Anterior cingulate cortex (tissue), 58 donors: ENCODE measurements around the gene LAMA2.

Experiments
- DNase-seq, 58 donors: peaks; one replicate each; lab custom pipeline; 2025; lab: John Stamatoyannopoulos, UW

The LAMA2 gene

GRCh38 chr6:129390900-129391299 lies 508.0 kb downstream of the LAMA2 start:
- DNase-seq = no peak

GRCh38 chr6:129393654-129394053 lies 510.7 kb downstream of the LAMA2 start:
- no peak for DNase-seq

GRCh38 chr6:129398764-129399163 lies 515.8 kb downstream of the LAMA2 start:
- DNase-seq = no peak

GRCh38 chr6:129402244-129402643 lies 519.3 kb downstream of the LAMA2 start:
- no peak for DNase-seq

DNA sequence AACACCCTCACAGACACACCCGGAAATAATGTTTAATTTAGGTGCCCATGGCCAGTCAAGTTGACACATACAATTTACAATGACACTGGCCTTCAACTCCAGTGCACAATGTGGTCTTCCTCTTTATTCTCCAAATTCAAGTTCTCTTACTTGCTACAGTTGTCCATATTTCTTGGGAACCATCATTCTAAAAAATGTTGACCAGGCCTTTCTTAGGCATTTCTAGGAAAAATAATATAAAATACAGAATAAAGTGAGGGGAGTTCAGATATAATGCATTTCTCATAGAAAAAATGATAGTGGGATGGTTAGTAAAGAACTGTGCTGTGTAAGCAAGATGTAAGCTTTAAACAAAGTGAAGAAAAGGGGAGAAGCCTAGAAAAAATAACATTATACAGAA lies 528.2 kb downstream of the LAMA2 start:
- DNase-seq = no peak

- no peak for DNase-seq
Measured at GRCh38 chr6:129416337-129416990, 533.5 kb downstream of the LAMA2 start.

- DNase-seq = no peak
Measured at GRCh38 chr6:129417416-129418086, 534.6 kb downstream of the LAMA2 start.

- DNase-seq = no peak
Measured at GRCh38 chr6:129419324-129419723, 536.4 kb downstream of the LAMA2 start.

DNA sequence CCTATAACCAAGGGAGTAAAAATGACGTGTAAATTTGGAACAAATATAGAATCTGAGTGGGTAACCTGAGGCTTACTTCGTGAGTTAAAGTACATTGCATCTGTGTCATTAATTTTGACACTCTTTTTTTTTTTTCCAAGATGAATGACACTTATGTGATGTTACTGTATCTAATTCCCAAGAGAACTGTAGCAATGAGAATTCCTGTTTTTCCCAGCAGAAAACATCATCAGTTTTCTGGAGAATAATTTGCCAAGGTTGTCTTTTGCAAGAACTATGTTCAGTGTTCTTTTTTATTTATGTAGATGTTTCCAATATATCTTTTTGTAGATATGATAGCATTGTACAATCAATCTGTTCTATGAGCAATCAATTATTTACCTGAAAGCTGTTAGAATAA lies 543.4 kb downstream of the LAMA2 start:
- DNase-seq = no peak

DNA sequence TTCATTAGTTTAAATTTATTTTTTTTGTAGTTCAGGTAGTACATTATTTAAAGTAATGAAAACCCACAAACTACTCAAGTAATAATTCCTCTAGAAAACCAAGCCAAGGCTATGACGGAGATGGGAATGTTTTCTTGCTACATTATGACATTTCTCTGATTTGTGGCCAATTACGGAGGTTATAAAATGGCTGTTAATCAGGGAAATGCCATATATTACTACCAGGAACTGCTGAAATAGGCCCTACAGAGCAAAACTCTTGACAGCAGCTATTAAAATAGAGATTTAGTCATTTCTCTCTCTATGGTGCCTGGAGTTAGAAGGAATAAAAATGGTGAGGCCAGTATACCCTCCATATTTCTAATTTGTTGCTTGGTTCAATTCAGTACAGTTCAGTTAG lies 547.0 kb downstream of the LAMA2 start:
- DNase-seq = no peak

DNA sequence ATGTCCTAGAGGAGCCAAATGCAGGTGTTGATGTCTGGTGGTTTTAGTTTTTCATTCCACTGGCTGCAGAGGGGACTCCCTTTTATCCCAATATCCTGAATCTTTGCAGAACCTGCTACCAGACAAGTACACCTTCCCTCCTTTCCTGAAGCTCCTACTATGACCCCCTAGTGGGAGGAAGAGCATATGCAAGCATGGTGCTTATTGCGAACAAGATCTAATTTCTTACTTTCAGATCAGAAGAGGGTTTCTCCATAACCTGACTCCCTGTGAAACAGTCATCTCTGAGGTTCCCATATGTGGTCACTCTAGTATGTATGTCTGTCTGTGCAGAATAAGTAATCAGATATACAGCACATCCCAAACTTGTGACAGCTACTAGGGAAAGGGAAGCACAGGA lies 549.8 kb downstream of the LAMA2 start:
- no peak for DNase-seq

DNA sequence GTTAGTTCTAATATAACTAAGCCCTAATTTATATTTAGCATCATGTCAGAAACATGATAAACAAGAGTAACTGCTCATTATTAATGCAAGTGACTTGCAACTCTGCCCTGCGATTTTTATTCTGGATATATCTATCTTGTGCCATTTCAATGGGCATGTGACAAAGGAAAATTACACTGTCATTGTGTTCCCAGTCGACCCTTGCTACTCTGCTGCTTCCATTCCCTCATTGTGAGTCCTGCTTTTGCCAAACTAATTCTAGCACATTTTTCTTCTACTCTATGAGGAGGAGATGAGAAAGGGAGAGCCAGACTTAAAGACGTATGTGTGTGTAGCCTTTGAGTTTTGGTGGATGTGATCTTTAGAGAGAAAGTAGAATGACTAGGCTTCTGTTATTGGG lies 551.2 kb downstream of the LAMA2 start:
- no peak for DNase-seq

DNA sequence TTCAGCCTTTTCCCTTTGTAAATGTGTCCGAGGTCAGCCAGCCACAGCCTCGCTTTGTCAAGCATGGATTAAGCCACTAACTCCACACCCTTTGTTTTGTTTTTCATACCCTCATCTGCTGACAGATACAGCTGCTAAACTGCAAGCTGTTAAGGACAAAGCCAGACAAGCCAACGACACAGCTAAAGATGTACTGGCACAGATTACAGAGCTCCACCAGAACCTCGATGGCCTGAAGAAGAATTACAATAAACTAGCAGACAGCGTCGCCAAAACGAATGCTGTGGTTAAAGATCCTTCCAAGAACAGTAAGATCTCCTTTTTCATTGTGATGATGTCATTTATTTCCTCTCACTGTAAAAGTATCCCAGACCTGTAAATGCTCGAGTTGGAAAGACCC lies 557.8 kb downstream of the LAMA2 start:
- DNase-seq = no peak

DNA sequence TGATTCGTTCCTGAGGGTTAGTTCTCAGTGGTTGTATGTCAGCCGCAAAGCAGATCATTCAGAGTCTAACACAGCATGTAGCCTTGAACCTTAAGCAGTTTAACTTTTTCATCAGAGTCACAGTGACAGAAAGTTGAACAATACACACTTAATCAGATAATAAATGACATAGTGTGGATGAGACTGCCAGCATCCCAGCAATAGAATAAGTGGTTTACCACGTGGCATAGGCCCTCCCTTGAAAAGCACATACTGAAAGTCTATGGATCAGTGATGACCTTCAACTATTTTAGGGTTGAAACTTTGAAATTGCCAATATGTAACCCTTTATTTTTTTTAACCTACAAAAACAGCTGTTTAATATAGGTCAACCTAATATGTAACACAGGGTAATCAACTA lies 561.7 kb downstream of the LAMA2 start:
- no peak for DNase-seq

DNA sequence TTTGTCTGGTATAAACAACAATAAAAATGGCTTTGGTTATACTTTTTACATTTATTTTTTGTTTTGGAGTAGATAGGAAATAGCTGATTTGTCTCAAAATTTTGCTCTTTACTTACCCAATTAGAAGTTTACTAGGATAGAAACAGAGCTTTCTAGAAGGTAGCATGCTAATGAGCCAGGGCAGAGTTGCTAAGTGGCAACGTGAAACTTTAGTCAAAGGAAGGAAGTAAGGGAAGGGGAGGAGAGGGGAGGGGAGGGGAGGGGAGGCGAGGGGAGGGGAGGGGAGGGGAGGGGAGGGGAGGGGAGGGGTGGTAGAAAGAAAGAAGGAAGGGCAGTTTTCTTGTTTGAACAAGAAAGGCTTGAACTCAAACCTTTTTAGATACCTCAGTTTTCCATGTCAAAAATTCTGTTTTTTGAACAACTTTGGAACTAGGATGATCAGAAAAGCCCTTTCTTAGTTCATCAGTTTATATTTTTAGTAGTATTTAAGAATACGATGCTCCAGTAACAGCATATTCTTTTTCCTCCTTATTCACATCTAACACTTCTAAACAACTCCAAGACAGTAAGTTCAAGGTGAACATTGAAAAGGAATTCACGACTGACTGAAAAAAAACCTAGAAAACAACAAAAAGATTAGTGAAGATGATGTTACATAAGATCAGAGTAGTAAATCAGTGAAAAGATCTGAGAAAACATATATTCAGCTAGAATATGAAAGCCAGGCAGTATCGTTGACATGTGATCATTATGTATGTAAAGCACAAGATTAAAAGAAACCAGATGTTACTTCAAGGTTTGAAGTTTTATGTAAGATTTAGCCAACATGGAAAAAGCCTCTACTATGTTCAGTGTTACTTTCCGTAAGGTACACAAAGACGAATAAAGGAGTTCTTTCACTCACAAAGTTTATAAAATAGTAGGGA lies 563.6 kb downstream of the LAMA2 start:
- no peak for DNase-seq

DNA sequence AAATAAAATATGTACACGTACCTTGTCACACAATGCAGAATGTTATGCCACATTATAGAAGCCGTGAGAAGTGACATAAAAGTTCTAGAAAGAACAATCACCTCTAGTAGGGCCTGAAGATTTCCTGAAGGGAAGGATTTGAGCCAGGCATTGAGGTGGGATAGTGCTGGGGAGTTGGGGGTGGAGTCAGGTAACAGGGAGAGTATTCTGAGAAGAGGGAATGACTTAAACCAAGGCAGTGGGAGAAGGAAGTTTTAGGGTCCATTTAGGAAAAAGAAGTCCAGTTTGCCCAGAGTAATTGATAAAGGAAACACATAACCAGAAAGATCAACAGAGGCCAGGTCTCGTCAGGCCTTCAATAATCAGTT lies 564.2 kb downstream of the LAMA2 start:
- DNase-seq = no peak

GRCh38 chr6:129448965-129449364 lies 566.0 kb downstream of the LAMA2 start:
- DNase-seq = no peak

- DNase-seq = no peak
Measured at GRCh38 chr6:129451187-129451586, 568.2 kb downstream of the LAMA2 start.

GRCh38 chr6:129453073-129453472 lies 570.1 kb downstream of the LAMA2 start:
- DNase-seq = no peak

DNA sequence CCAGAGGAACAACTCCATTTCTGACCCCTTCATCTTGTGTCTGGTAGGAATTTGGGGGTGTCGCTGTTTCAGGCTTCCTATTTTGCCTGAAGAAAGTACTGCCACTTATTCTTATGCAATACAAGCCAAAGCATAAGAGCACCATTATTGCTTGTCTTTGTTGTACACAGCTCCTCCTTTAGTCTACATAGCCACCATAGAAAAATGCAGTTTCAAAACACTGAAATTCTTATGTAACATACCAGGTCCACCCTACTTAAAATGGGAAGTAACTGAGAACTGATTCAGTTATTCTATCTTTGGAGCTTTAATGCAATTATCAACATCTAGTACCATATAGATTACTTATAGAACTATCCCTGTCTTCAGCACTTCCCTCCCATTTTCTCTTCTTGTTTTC lies 571.5 kb downstream of the LAMA2 start:
- DNase-seq = no peak

- no peak for DNase-seq
Measured at GRCh38 chr6:129455126-129455769, 572.3 kb downstream of the LAMA2 start.
